COLO668 (cell line): Measurements from ENCODE around the gene ATP6V1G2.
"Not testable (repeated sequence)": the region's sequence is repeated elsewhere in the genome, so short reads cannot be mapped to it uniquely, and the experiment has no call there.

Experiments
- DNase-seq: peaks from one replicate; lab custom pipeline; 2025; ENCODE audit not compliant: unreplicated experiment; lab: John Stamatoyannopoulos, UW

The ATP6V1G2 gene

DNA sequence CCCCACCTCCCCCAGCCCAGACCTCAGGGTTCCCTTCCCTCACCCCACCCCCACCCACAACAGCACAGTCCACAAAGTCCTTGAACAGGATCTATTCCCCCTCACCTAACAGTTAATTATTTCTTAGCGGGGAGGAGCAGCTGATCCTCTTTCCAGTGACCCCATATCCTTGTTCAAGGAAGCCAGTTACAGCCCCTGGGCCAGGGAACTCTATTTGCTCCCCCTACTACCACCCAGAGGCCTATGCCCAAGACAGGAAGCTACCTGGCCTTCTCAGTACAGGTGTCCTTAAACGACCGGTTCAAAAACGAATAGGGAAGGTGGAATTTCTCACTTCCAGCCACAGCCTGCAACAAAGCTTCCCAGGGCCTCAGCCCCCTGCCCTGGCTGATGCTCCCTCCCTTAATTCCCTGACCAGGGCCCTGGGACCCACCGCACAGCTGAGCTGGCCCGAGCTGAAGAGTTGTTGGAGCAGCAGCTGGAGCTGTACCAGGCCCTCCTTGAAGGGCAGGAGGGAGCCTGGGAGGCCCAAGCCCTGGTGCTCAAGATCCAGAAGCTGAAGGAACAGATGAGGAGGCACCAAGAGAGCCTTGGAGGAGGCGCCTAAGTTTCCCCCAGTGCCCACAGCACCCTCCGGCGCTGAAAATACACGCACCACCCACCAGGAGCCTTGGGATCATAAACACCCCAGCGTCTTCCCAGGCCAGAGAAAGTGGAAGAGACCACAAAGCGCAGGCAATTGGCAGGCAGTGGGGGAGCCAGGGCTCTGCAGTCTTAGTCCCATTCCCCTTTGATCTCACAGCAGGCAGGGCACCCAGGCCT lies 16.9 kb downstream of the ATP6V1G2 start:
- DNase-seq: no peak

- no peak for DNase-seq
These were observed 17.5 kb downstream of the ATP6V1G2 start, which contains the start of gene MCCD1 for GRCh38 chr6:31528821-31529328. Gene MCCD1 (plus strand): TSS chr6:31528962. CDS start chr6:31529015, 53 bp downstream.

DNA sequence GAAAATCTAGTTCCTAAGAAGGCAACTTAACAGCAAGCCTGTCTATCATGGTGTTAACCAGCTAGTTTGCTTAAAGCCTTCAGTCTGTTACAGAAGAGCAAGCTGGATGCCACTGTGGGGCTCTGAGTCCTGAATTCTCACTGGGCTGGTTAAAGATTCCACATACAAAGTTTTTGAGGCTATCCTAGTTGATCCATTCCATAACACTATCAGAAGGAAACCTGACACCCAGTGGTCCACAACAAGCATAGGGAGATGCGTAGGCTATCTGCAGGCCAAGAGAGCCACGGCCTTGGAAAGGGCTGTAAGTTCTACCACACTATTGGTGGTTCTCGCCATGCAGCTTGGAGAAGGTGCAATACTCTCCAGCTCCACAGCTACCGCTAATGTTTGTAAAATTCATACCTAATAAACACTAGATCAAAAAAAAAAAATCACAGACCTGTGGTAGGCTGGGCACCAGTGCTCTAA lies 18.1 kb downstream of the ATP6V1G2 start:
- DNase-seq: no peak

DNA sequence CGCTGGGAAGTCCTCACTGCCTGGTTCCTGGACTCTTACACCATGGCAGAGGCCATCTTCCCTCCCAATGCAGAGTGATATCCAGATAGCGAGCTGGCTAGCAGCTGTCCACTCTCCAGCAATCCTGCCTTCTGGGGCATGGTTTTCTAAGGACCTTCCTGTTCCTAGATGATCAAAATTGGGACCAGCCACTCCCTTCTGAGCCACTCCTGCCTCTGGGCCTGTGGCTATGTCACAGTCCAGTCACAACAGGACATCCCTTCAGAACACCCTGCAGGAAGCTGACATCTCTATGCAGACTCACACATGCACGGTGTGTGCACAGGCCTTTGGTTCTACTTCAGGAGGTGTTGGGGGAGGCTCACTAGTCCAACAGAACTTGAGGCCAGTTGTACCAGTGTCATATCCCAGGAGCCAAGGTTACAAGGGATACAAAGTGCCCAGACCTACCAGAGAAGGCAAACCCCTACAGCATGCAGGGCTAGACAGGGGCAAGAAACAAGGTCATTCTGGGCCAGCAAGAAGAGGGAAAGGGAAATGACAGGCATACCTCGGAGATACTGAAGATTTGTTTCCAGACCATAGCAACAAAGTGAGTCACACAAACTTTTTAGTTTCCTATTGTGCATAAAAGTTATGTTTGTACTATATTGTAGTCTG lies 20.3 kb downstream of the ATP6V1G2 start:
- no peak for DNase-seq

- no peak for DNase-seq
These were observed 20.9 kb downstream of the ATP6V1G2 start for GRCh38 chr6:31525553-31525931.

- DNase-seq: no peak
These were observed 24.6 kb downstream of the ATP6V1G2 start for GRCh38 chr6:31521835-31522234.

DNA sequence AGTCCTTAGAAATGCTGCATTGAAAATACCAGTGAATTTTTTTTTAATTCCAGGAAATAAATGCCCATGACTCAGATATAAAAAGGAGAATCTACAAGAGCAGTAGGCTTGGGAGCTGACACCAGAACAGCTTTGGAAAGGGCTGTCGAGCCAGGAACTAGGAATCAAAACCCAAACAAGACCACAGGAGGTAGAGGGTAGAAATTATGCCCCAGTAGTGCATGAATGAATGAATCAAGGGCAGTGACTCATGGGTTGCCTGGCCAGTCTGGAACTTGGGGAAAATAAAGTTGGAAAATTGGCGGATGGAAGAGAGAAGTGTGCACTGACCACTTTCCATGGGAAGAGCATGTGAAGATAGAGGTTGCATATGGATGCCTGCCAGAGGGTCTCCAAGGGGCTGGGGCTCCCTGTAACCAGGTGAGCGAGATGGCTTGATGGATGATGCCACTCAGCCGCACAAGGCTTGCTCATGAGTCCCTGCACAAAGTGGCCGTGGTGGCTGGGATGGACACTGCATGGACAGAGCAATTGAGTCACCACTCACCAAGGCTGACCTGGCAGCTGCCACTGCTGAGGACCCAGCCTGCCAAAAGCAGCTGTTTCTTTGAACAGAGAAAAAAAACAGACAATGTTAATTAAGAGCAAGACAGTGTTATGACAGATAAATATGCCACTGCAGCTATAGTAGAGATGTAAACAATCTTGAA lies 32.8 kb downstream of the ATP6V1G2 start:
- no peak for DNase-seq

DNA sequence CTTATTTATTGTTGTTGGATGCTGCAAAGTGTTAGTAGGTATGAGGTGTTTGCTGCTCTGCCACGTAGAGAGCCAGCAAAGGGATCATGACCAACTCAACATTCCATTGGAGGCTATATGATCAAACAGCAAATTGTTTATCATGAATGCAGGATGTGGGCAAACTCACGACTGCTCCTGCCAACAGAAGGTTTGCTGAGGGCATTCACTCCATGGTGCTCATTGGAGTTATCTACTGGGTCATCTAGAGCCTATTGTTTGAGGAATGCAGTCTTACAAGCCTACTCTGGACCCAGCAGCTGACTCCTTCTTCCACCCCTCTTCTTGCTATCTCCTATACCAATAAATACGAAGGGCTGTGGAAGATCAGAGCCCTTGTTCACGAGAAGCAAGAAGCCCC lies 36.4 kb downstream of the ATP6V1G2 start:
- no peak for DNase-seq

- DNase-seq: not testable (repeated sequence)
These were observed 37.4 kb downstream of the ATP6V1G2 start for GRCh38 chr6:31509036-31509435.

GRCh38 chr6:31502586-31502985 lies 43.8 kb downstream of the ATP6V1G2 start:
- no peak for DNase-seq

DNA sequence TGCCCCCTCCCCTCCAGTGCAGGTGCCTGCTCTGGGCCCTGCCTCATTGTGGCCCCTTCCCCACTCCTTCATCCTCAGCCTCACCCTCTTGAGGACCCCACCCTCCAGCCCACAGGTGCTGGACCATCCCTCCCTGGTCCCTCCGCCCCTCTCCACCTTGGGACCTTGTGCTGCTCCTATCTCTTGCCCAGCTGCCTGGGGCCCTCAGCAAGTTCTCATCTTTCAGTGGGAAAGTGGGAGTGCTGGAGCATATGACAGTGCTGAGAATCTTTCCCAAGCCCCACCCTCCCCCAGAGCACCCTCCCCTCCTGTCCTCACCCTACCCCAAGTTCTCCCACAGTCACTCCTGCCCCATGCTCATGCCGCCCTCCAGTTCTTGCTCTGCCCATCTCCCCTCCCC lies 46.8 kb downstream of the ATP6V1G2 start:
- not testable (repeated sequence) for DNase-seq

- DNase-seq: peak; percentile 8
These were observed 47.7 kb downstream of the ATP6V1G2 start for GRCh38 chr6:31498748-31499147.

DNA sequence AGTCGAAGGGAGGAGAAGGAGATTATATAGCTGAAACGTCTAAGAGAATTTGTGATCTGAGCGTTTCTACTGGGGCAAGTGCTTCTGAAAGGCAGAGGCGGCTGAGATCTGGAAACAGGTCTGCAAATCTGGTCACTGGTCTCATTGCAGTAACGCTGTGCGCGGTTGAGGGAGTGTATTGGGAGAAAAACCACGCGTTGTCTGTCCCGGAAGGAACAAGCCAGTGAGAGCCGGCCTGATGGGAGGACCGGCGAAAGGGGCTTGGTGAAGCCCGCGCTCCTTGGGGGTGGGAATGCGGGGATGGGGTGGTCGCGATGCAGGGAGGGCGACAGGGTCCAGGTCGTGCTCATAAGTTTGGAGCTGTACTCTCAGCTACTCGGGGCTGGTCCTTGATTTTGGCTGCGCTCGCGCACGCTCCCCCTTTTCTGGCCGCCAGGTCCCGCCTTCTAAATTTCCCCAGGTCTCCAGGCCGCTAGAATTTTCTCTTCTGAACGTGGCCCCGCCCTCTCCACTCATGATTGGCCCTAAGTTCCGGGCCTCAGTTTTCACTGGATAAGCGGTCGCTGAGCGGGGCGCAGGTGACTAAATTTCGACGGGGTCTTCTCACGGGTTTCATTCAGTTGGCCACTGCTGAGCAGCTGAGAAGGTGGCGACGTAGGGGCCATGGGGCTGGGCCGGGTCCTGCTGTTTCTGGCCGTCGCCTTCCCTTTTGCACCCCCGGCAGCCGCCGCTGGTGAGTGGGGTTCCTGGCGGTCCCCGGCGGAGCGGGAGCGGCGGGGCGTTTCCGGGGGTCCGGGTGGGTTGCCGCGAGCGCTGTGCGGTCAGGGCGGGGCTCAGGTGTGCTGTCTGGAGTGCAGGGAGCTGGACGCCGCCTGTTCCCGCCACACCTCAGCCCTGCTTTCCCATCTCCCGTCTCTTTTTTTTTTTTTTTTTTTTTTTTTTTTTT lies 48.6 kb downstream of the ATP6V1G2 start, which contains the start of gene MICB:
MICB (plus strand) TSS at position 615 of the 946 bp plus-strand sequence; CDS start at position 664, 49 bp downstream.
- peak; percentile 77 for DNase-seq

- DNase-seq: not testable (repeated sequence)
These were observed 49.6 kb downstream of the ATP6V1G2 start for GRCh38 chr6:31496826-31497225.

- no peak for DNase-seq
These were observed 50.8 kb downstream of the ATP6V1G2 start for GRCh38 chr6:31495580-31495979.
